SK-N-SH (cell line): Measurements from ENCODE around the gene TMEM106B. TPM values are rescaled to one million over a fixed set of nuclear protein-coding genes. Genes with fewer than 3 reads are reported as not detected.
A peak's percentile ranks its signal among the peaks of the same experiment; 100 is the strongest.

Experiments used
- CTCF ChIA-PET: fragments of 300-600, 350-600 bp; formaldehyde crosslinking; extraction: SDS; loops from one replicate; lab custom pipeline; 2021; lab: Yijun Ruan, JAX
- POLR2A ChIA-PET: fragments of 350-600 bp; sonication (Branson Sonifier 250); formaldehyde crosslinking; extraction: SDS; loops from one replicate; lab custom pipeline; 2020; ENCODE audit warnings: antibody characterized with exemption, inconsistent platforms; lab: Yijun Ruan, JAX
- DNase-seq: peaks from one replicate; pipeline ENCODE4 v3.0.0; 2012
- H2AFZ ChIP-seq: fragments of 200-600 bp; sonication (generic); 2 replicates; pipeline ENCODE4 v1.8.1; 2016; ENCODE audit warnings: antibody characterized with exemption, mild to moderate bottlenecking, low read depth
- H3F3A ChIP-seq: fragments of 200-600 bp; sonication (generic); replicated peaks from 2 replicates; pipeline ENCODE3; 2016; ENCODE audit warnings: antibody characterized with exemption, mild to moderate bottlenecking; ENCODE audit not compliant: insufficient read depth
- H3K27ac ChIP-seq, 2 experiments: fragments of 200-500 bp in 1 of 2; fragments of 200-600 bp in 1 of 2; sonication (Bioruptor generic) in 1 of 2; sonication (generic), shearing (Covaris generic) in 1 of 2; 2 replicates each; pipeline versions ENCODE4 v1.5.1 to v1.6.1; 2014 to 2016; ENCODE audit warnings: low read depth in 2 of 2, inconsistent platforms in 1 of 2, low read length in 1 of 2, mild to moderate bottlenecking in 1 of 2, mixed read lengths in 1 of 2
- H3K27me3 ChIP-seq: fragments of 200-600 bp; sonication (generic), shearing (Covaris generic); 2 replicates; pipeline ENCODE4 v1.6.1; 2016; ENCODE audit warnings: mixed run types; ENCODE audit not compliant: insufficient read depth
- H3K36me3 ChIP-seq, 2 experiments: fragments of 200-500 bp in 1 of 2; fragments of 200-600 bp in 1 of 2; sonication (Bioruptor generic) in 1 of 2; sonication (generic) in 1 of 2; replicated peaks in 1 of 2; 2 replicates each; pipeline versions ENCODE3 to v1.5.1; 2014 to 2016; ENCODE audit warnings: low read length in 1 of 2, mild to moderate bottlenecking in 1 of 2; ENCODE audit not compliant: insufficient read depth in 2 of 2, control insufficient read depth in 1 of 2
- H3K4me1 ChIP-seq, 2 experiments: fragments of 200-500 bp in 1 of 2; fragments of 200-600 bp in 1 of 2; sonication (Bioruptor generic) in 1 of 2; sonication (generic), shearing (Covaris generic) in 1 of 2; 2 replicates each; pipeline versions ENCODE4 v1.5.1 to v1.6.1; 2014 to 2016; ENCODE audit warnings: low read depth in 1 of 2, low read length in 1 of 2, mixed run types in 1 of 2; ENCODE audit not compliant: insufficient read depth in 2 of 2, control insufficient read depth in 1 of 2
- H3K4me2 ChIP-seq: fragments of 200-600 bp; sonication (generic), shearing (Covaris generic); 2 replicates; pipeline ENCODE4 v1.6.1; 2017; ENCODE audit warnings: mixed run types
- H3K4me3 ChIP-seq, 2 experiments: fragments of 200-500 bp in 1 of 2; fragments of 200-600 bp in 1 of 2; sonication (Bioruptor generic) in 1 of 2; sonication (generic), shearing (Covaris generic) in 1 of 2; 2 replicates each; pipeline versions ENCODE4 v1.5.1 to v1.8.1; 2014 to 2016; ENCODE audit warnings: low read depth in 2 of 2, inconsistent platforms in 1 of 2, low read length in 1 of 2, mild to moderate bottlenecking in 1 of 2, mixed read lengths in 1 of 2, moderate library complexity in 1 of 2
- H3K79me2 ChIP-seq: fragments of 200-600 bp; sonication (generic); 2 replicates; pipeline ENCODE4 v1.8.1; 2017; ENCODE audit warnings: mild to moderate bottlenecking; ENCODE audit not compliant: insufficient read depth
- H3K9ac ChIP-seq: fragments of 200-600 bp; sonication (generic); 2 replicates; pipeline ENCODE4 v1.6.1; 2017; ENCODE audit warnings: mixed run types
- H3K9me2 ChIP-seq: fragments of 200-600 bp; sonication (generic); 2 replicates; pipeline ENCODE4 v1.6.1; 2017; ENCODE audit warnings: mixed run types
- H3K9me3 ChIP-seq: fragments of 200-600 bp; sonication (generic); 2 replicates; pipeline ENCODE4 v1.6.1; 2017; ENCODE audit warnings: mixed run types, mild to moderate bottlenecking, moderate library complexity
- H4K20me1 ChIP-seq: fragments of 200-600 bp; sonication (generic); 2 replicates; pipeline ENCODE4 v1.6.1; 2017; ENCODE audit warnings: mild to moderate bottlenecking, mixed run types; ENCODE audit not compliant: insufficient read depth
- CHD2 ChIP-seq: fragments of 150-350 bp; IDR thresholded peaks from 2 replicates; pipeline ENCODE4 v1.6.1; 2018; ENCODE audit warnings: low read length; ENCODE audit not compliant: partially characterized antibody
- CTCF ChIP-seq: fragments of 200-600 bp; sonication (generic); IDR thresholded peaks from 2 replicates; pipeline ENCODE4 v1.6.1; 2017; ENCODE audit warnings: antibody characterized with exemption, mild to moderate bottlenecking, moderate library complexity
- EP300 ChIP-seq, 2 experiments: IDR thresholded peaks; 2 replicates each; pipeline versions ENCODE4 v1.4.0 to v1.6.1; 2012; ENCODE audit warnings: borderline replicate concordance in 1 of 2, low read depth in 1 of 2, low read length in 1 of 2
- EZH2phosphoT487 ChIP-seq: fragments of 200-600 bp; sonication (generic); IDR thresholded peaks from 2 replicates; pipeline ENCODE4 v1.6.1; 2017; ENCODE audit warnings: low read depth, mixed run types, mild to moderate bottlenecking, antibody characterized with exemption, moderate library complexity, borderline replicate concordance
- FOXM1 ChIP-seq: IDR thresholded peaks from 2 replicates; pipeline ENCODE4 v1.4.0; 2012; ENCODE audit warnings: low read depth, mild to moderate bottlenecking
- GATA2 ChIP-seq: sonication (generic); formaldehyde crosslinking; IDR thresholded peaks from 2 replicates; pipeline ENCODE4 v1.5.0; 2020; ENCODE audit warnings: mild to moderate bottlenecking, missing genetic modification reagents
- IRF3 ChIP-seq: fragments of 150-350 bp; IDR thresholded peaks from 2 replicates; pipeline ENCODE4 v1.6.1; 2016; ENCODE audit warnings: mild to moderate bottlenecking, low read depth, low read length
- JUND ChIP-seq: IDR thresholded peaks from 2 replicates; pipeline ENCODE4 v1.4.0; 2012
- MXI1 ChIP-seq: IDR thresholded peaks from 2 replicates; pipeline ENCODE4 v1.6.1; 2012; ENCODE audit warnings: mild to moderate bottlenecking, low read depth, low read length, improper control_type of control experiment
- NRF1 ChIP-seq: IDR thresholded peaks from 2 replicates; pipeline ENCODE4 v1.6.1; 2012; ENCODE audit warnings: low read depth, mild to moderate bottlenecking, low read length
- PBX3 ChIP-seq: IDR thresholded peaks from 2 replicates; pipeline ENCODE4; 2012
- REST ChIP-seq: IDR thresholded peaks from 2 replicates; pipeline ENCODE4 v1.6.1; 2012; ENCODE audit warnings: mild to moderate bottlenecking, low read depth, low read length, moderate library complexity
- RFX5 ChIP-seq: IDR thresholded peaks from 2 replicates; pipeline ENCODE4 v1.6.1; 2012; ENCODE audit warnings: mild to moderate bottlenecking, improper control_type of control experiment, low read length
- RXRA ChIP-seq: IDR thresholded peaks from 2 replicates; pipeline ENCODE4 v1.4.0; 2012; ENCODE audit warnings: low read depth, mild to moderate bottlenecking, borderline replicate concordance
- SIN3A ChIP-seq: IDR thresholded peaks from 2 replicates; pipeline ENCODE4 v1.6.1; 2012; ENCODE audit warnings: low read depth, mild to moderate bottlenecking, low read length, moderate library complexity, borderline replicate concordance
- TEAD4 ChIP-seq: IDR thresholded peaks from 2 replicates; pipeline ENCODE4 v1.4.0; 2012; ENCODE audit warnings: mild to moderate bottlenecking, borderline replicate concordance; ENCODE audit not compliant: insufficient read depth
- YY1 ChIP-seq: IDR thresholded peaks from 2 replicates; pipeline ENCODE4 v1.4.0; 2012; ENCODE audit warnings: low read depth, mild to moderate bottlenecking
- WGBS: methylation state at CpG from one replicate; pipeline ENCODE4 v1.1.6; 2017; ENCODE audit warnings: low lambda C conversion rate; 5-methylcytosine and 5-hydroxymethylcytosine counted together
- polyA plus RNA-seq, 3 experiments: library from polyadenylated mRNA; depleted of rRNA; stranded (reverse); fragments of >200 nt; gene quantifications; 2 replicates each; pipeline ENCODE4 v1.2.3, GENCODE V29; 2012

The TMEM106B gene
- polyA plus RNA-seq, 1 of the 3 experiments (the other 2 are of a cell fraction) = 20.4 TPM

GRCh38 chr7:12257582-12257981, 46.5 kb downstream of the TMEM106B start:
- H3K79me2 ChIP-seq = no peaks in the 10 kb centered on the region
- H3K36me3 ChIP-seq = no peaks in the 10 kb centered on the region
- no peak overlapping the region for H3K9ac ChIP-seq
- no peaks in the 10 kb centered on the region for H3K4me1 ChIP-seq
- H3K27me3 ChIP-seq = no peaks in the 10 kb centered on the region
- ChIA-PET POLR2A (no interaction called here), CTCF (no interaction called here)
- 96% methylated on average over 2 of the region's 2 CpGs for WGBS
- H3K27ac ChIP-seq = no peak overlapping the region
- H4K20me1 ChIP-seq = no peaks in the 10 kb centered on the region
- H3K9me2 ChIP-seq = no peaks in the 10 kb centered on the region
- peak overlapping the region; percentile 26; the same call in 1 of the 2 replicates for H3K4me2 ChIP-seq
- no peaks in the 10 kb centered on the region for H3F3A ChIP-seq
- DNase-seq = no peak
- TF ChIP-seq YY1 = no peak
- no peak for TF ChIP-seq CHD2
- H3K9me3 ChIP-seq = no peaks in the 10 kb centered on the region
- H3K4me3 ChIP-seq = peak overlapping the region in 1 of 2 experiments; percentile 35; a peak in 2 of 4 replicates
- peak overlapping the region; percentile 47 for H2AFZ ChIP-seq

- 78% methylated on average over 4 of the region's 4 CpGs for WGBS
- Histone ChIP-seq H4K20me1 (no peaks in the 10 kb centered on the region), H3F3A (no peaks in the 10 kb centered on the region), H3K36me3 (no peaks in the 10 kb centered on the region)
- TF ChIP-seq RXRA = no peak
- no peak for TF ChIP-seq RFX5
- no peak for TF ChIP-seq CTCF
- no peak for TF ChIP-seq FOXM1
- no peak for TF ChIP-seq EZH2phosphoT487
- no peak for TF ChIP-seq TEAD4
- TF ChIP-seq EP300 (IDR thresholded peaks at IDR 0.05; ENCODE audit: borderline replicate concordance in 1 of 2, low read depth in 1 of 2, low read length in 1 of 2) = no peak
- no peak for TF ChIP-seq JUND
- TF ChIP-seq GATA2 (CRISPR knock-in tag) = no peak
- no peak for TF ChIP-seq MXI1
- no peak for TF ChIP-seq NRF1
- TF ChIP-seq IRF3 = no peak
- TF ChIP-seq REST = no peak
- TF ChIP-seq SIN3A = no peak
- TF ChIP-seq PBX3 = no peak
- TF ChIP-seq, all 33 proteins: peak for 0
- ChIA-PET POLR2A (no interaction called here), CTCF (interaction anchor here (1.7 kb wide), 1 partner anchor 14 kb away, joined by 5 read pairs; no protein-coding TSS in a partner anchor)
- no peak for DNase-seq
- H3K4me3 ChIP-seq = no peak overlapping the region
- H3K9me3 ChIP-seq = no peaks in the 10 kb centered on the region
- no peaks in the 10 kb centered on the region for H3K27me3 ChIP-seq
- no peak overlapping the region for H3K4me2 ChIP-seq
- no peak overlapping the region; the same call in 1 of the 2 replicates for H2AFZ ChIP-seq
- H3K79me2 ChIP-seq = no peaks in the 10 kb centered on the region
- H3K27ac ChIP-seq = no peak overlapping the region
- no peaks in the 10 kb centered on the region for H3K9me2 ChIP-seq
- no peak overlapping the region for H3K9ac ChIP-seq
- no peaks in the 10 kb centered on the region for H3K4me1 ChIP-seq
Observed at GRCh38 chr7:12258074-12258473, 47.0 kb downstream of the TMEM106B start.
